ENCODE results near the gene PHF23. TPM values are rescaled to one million over a fixed set of nuclear protein-coding genes. Genes with fewer than 3 reads are reported as not detected.

The PHF23 gene
- total and polyA plus RNA-seq, 9 of the 15 experiments (the other 6 are each of a cell fraction or from before 2014, with no cell fraction given): 7.4 to 87.5 (median 33.7) TPM

- TF ChIP-seq, protein P1, sequence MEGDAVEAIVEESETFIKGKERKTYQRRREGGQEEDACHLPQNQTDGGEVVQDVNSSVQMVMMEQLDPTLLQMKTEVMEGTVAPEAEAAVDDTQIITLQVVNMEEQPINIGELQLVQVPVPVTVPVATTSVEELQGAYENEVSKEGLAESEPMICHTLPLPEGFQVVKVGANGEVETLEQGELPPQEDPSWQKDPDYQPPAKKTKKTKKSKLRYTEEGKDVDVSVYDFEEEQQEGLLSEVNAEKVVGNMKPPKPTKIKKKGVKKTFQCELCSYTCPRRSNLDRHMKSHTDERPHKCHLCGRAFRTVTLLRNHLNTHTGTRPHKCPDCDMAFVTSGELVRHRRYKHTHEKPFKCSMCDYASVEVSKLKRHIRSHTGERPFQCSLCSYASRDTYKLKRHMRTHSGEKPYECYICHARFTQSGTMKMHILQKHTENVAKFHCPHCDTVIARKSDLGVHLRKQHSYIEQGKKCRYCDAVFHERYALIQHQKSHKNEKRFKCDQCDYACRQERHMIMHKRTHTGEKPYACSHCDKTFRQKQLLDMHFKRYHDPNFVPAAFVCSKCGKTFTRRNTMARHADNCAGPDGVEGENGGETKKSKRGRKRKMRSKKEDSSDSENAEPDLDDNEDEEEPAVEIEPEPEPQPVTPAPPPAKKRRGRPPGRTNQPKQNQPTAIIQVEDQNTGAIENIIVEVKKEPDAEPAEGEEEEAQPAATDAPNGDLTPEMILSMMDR (IDR thresholded peaks at IDR 0.05 in 2 of 3, conservative IDR thresholded peaks at IDR 0.05 in 1 of 3; ENCODE audit: insufficient read depth in 2 of 3, low read depth in 1 of 3, low read length in 3 of 3): peak; percentile 93 to 95 (median 95)
- TF ChIP-seq TRIM28 (IDR thresholded peaks at IDR 0.05) (0 out of 2 replicates have a peak, but pooled peaks have one; percentile 21), PML (IDR thresholded peaks at IDR 0.05; ENCODE audit: low read length) (no peak), ESRRA (IDR thresholded peaks at IDR 0.05; ENCODE audit: borderline replicate concordance, low read depth) (peak; percentile 30; the same call in 1 of the 2 replicates), KDM4B (IDR thresholded peaks at IDR 0.05; ENCODE audit: borderline replicate concordance in 2 of 2, low read depth in 1 of 2) (no peak), PHTF2 (CRISPR knock-in tag; IDR thresholded peaks at IDR 0.05) (no peak), KLF16 (IDR thresholded peaks at IDR 0.05) (0 out of 2 replicates have a peak, but pooled peaks have one; percentile 17), SNAPC5 (CRISPR knock-in tag; IDR thresholded peaks at IDR 0.05) (no peak), YY1 (IDR thresholded peaks at IDR 0.05; ENCODE audit: borderline replicate concordance in 1 of 3, control insufficient read depth in 1 of 3, extremely low read depth in 1 of 3, insufficient read depth in 3 of 3, insufficient read length in 1 of 3, insufficient replicate concordance in 2 of 3, low read depth in 1 of 3, low read length in 2 of 3) (peak in 1 of 3 experiments; percentile 12), SRF (CRISPR knock-in tag; IDR thresholded peaks at IDR 0.05) (0 out of 4 replicates have a peak, but pooled peaks of 1 of the 2 experiments have one; percentile 45), HSF4 (CRISPR knock-in tag; IDR thresholded peaks at IDR 0.05; ENCODE audit: borderline replicate concordance) (no peak), CC2D1A (IDR thresholded peaks at IDR 0.05) (peak; percentile 68), SMARCE1 (IDR thresholded peaks at IDR 0.05) (no peak), NFE2 (IDR thresholded peaks at IDR 0.05; ENCODE audit: low read depth) (no peak), ZBTB7A (IDR thresholded peaks at IDR 0.05; ENCODE audit: borderline replicate concordance, control insufficient read depth, low read depth, low read length) (peak; percentile 57; the same call in 1 of the 2 replicates), RB1 (IDR thresholded peaks at IDR 0.05; ENCODE audit: low read depth) (peak; percentile 55; the same call in 1 of the 2 replicates), SUPT5H (IDR thresholded peaks at IDR 0.05) (0 out of 2 replicates have a peak, but pooled peaks have one; percentile 43), CEBPB (tag; IDR thresholded peaks at IDR 0.05) (no peak), FOXM1 (IDR thresholded peaks at IDR 0.05; ENCODE audit: low read depth) (no peak), FOXM1 (CRISPR knock-in tag; IDR thresholded peaks at IDR 0.05; ENCODE audit: low read depth) (0 out of 2 replicates have a peak, but pooled peaks have one; percentile 40)
- TF ChIP-seq, protein P2, sequence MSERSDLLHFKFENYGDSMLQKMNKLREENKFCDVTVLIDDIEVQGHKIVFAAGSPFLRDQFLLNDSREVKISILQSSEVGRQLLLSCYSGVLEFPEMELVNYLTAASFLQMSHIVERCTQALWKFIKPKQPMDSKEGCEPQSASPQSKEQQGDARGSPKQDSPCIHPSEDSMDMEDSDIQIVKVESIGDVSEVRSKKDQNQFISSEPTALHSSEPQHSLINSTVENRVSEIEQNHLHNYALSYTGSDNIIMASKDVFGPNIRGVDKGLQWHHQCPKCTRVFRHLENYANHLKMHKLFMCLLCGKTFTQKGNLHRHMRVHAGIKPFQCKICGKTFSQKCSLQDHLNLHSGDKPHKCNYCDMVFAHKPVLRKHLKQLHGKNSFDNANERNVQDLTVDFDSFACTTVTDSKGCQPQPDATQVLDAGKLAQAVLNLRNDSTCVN (CRISPR knock-in tag; IDR thresholded peaks at IDR 0.05): no peak
- TF ChIP-seq, protein P3, sequence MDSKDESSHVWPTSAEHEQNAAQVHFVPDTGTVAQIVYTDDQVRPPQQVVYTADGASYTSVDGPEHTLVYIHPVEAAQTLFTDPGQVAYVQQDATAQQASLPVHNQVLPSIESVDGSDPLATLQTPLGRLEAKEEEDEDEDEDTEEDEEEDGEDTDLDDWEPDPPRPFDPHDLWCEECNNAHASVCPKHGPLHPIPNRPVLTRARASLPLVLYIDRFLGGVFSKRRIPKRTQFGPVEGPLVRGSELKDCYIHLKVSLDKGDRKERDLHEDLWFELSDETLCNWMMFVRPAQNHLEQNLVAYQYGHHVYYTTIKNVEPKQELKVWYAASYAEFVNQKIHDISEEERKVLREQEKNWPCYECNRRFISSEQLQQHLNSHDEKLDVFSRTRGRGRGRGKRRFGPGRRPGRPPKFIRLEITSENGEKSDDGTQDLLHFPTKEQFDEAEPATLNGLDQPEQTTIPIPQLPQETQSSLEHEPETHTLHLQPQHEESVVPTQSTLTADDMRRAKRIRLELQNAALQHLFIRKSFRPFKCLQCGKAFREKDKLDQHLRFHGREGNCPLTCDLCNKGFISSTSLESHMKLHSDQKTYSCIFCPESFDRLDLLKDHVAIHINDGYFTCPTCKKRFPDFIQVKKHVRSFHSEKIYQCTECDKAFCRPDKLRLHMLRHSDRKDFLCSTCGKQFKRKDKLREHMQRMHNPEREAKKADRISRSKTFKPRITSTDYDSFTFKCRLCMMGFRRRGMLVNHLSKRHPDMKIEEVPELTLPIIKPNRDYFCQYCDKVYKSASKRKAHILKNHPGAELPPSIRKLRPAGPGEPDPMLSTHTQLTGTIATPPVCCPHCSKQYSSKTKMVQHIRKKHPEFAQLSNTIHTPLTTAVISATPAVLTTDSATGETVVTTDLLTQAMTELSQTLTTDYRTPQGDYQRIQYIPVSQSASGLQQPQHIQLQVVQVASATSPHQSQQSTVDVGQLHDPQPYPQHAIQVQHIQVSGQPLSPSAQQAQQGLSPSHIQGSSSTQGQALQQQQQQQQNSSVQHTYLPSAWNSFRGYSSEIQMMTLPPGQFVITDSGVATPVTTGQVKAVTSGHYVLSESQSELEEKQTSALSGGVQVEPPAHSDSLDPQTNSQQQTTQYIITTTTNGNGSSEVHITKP (IDR thresholded peaks at IDR 0.05; ENCODE audit: partially characterized antibody): peak; percentile 41
Measured at GRCh38 chr17:7280519-7281073, 41.3 kb upstream of the PHF23 start (continued).

All from K562 (cell line).